Mesendoderm (in vitro differentiated cells): ENCODE results near the gene CD300LG.

Source experiments
- DNase-seq: peaks from one replicate; pipeline ENCODE4 v3.0.0; 2013
- H2AK5ac ChIP-seq: 2 replicates; pipeline ENCODE4 v1.6.1; 2013; ENCODE audit warnings: low read length, inconsistent platforms
- H2BK120ac ChIP-seq: 2 replicates; pipeline ENCODE4 v1.6.1; 2013; ENCODE audit warnings: low read depth, mild to moderate bottlenecking, low read length, moderate library complexity, mixed read lengths
- H2BK15ac ChIP-seq: replicated peaks from 2 replicates; pipeline ENCODE4 v1.6.1; 2013; ENCODE audit warnings: low read depth, mild to moderate bottlenecking, moderate library complexity
- H2BK5ac ChIP-seq: 2 replicates; pipeline ENCODE4 v1.6.1; 2013; ENCODE audit warnings: low read length, inconsistent platforms
- H3K18ac ChIP-seq: 2 replicates; pipeline ENCODE4 v1.6.1; 2013; ENCODE audit warnings: mild to moderate bottlenecking, low read length, mixed read lengths
- H3K23ac ChIP-seq: one replicate; pipeline ENCODE4 v1.6.1; 2013; ENCODE audit warnings: low read length
- H3K27ac ChIP-seq: 2 replicates; pipeline ENCODE4 v1.5.1; 2013; ENCODE audit warnings: low read depth, mild to moderate bottlenecking, inconsistent platforms, low read length, moderate library complexity
- H3K27me3 ChIP-seq: 2 replicates; pipeline ENCODE4 v1.6.1; 2013; ENCODE audit warnings: low read length, control low read depth, mild to moderate bottlenecking, inconsistent platforms; ENCODE audit not compliant: insufficient read depth, poor library complexity
- H3K36me3 ChIP-seq: 2 replicates; pipeline ENCODE4 v1.6.1; 2013; ENCODE audit warnings: low read length, inconsistent platforms; ENCODE audit not compliant: control insufficient read depth, insufficient read depth
- H3K4ac ChIP-seq: one replicate; pipeline ENCODE4 v1.6.1; 2013; ENCODE audit warnings: low read depth, mild to moderate bottlenecking, low read length, moderate library complexity
- H3K4me1 ChIP-seq: 2 replicates; pipeline ENCODE4 v1.6.1; 2013; ENCODE audit warnings: low read depth, low read length, inconsistent platforms; ENCODE audit not compliant: control insufficient read depth
- H3K4me2 ChIP-seq: 2 replicates; pipeline ENCODE4 v1.6.1; 2013; ENCODE audit warnings: low read length
- H3K4me3 ChIP-seq: 2 replicates; pipeline ENCODE4 v1.5.1; 2013; ENCODE audit warnings: mild to moderate bottlenecking, low read length
- H3K56ac ChIP-seq: one replicate; pipeline ENCODE4 v1.6.1; 2013; ENCODE audit warnings: low read length
- H3K79me1 ChIP-seq: 2 replicates; pipeline ENCODE4 v1.6.1; 2013; ENCODE audit warnings: low read length, inconsistent platforms
- H3K79me2 ChIP-seq: 2 replicates; pipeline ENCODE4 v1.6.1; 2013; ENCODE audit warnings: mild to moderate bottlenecking, low read length; ENCODE audit not compliant: control insufficient read depth, insufficient read depth
- H3K9ac ChIP-seq: 2 replicates; pipeline ENCODE4 v1.6.1; 2013; ENCODE audit warnings: low read length, inconsistent platforms
- H4K5ac ChIP-seq: one replicate; pipeline ENCODE4 v1.6.1; 2013; ENCODE audit warnings: low read length
- H4K8ac ChIP-seq: one replicate; pipeline ENCODE4 v1.6.1; 2013; ENCODE audit warnings: low read depth, mild to moderate bottlenecking, control low read depth, low read length, moderate library complexity
- WGBS: extraction: QIAGEN DNeasy Blood & Tissue Kit; methylation state at CpG from one replicate; pipeline ENCODE4 v1.1.7; 2013; ENCODE audit warnings: low lambda C conversion rate, missing lambda C conversion rate; ENCODE audit not compliant: insufficient coverage; ENCODE audit errors: extremely low coverage; 5-methylcytosine and 5-hydroxymethylcytosine counted together

Gene CD300LG

DNA sequence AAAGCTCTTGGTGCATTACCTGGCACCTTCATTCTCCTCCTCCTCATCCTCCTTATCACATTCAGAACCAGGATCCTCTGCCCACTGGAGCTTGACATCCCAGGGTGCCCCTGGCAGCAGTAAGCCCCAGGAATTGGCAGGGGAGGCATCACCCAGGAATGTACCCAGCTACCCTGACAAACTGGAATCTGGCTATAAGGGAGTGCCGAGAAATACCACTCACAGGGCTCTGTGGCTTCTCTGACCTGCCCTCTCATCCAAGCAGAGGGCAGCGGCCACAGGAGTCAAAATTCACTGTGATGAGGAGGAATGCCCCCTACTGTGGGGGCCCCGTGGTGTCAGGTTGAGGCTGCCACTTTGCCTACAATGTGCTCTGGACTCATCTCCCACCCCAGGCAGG lies 33.6 kb upstream of the CD300LG start:
- Histone ChIP-seq H2BK120ac (no peak overlapping the region), H3K4me3 (no peak overlapping the region), H3K4ac (no peak overlapping the region), H3K18ac (no peak overlapping the region), H3K4me2 (no peak overlapping the region), H3K27ac (no peak overlapping the region), H3K79me1 (no peaks in the 10 kb centered on the region), H4K8ac (no peak overlapping the region), H2BK15ac (no peak overlapping the region), H3K36me3 (no peaks in the 10 kb centered on the region), H2BK5ac (no peak overlapping the region), H3K27me3 (no peaks in the 10 kb centered on the region), H2AK5ac (no peak overlapping the region), H3K23ac (no peak overlapping the region), H3K9ac (no peak overlapping the region), H4K5ac (no peak overlapping the region), H3K79me2 (no peaks in the 10 kb centered on the region), H3K4me1 (no peaks in the 10 kb centered on the region), H3K56ac (no peak overlapping the region)
- WGBS = no CpG with 5 or more reads among the region's 3 CpGs
- DNase-seq = no peak

DNA sequence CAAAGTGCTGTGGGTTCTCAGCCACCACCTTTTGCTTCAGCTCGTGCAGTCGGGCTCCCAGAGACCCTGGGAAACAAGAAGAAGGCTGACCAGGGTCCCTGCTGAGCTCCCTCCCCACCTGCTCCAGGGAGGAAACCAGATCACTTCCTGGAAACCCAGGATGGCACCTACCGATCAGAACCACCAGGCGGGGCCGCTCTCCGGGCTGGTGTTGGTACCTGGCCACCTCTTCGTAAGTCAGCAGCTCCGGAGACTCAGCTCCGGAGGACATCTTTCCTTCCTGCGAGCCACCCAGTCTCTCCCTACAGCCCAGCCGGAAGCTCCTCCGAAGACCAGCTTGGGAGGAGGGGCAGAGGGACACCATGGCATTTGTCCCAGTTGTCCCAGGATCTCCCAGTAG lies 33.0 kb upstream of the CD300LG start:
- no peak overlapping the region for H3K18ac ChIP-seq
- no peak overlapping the region for H3K4me3 ChIP-seq
- peak; percentile 44 for DNase-seq
- no peak overlapping the region for H4K5ac ChIP-seq
- H3K4me1 ChIP-seq = no peaks in the 10 kb centered on the region
- H2BK15ac ChIP-seq = no peak overlapping the region
- no peak overlapping the region for H3K4ac ChIP-seq
- no peak overlapping the region for H3K4me2 ChIP-seq
- no peak overlapping the region for H3K27ac ChIP-seq
- WGBS = no CpG with 5 or more reads among the region's 12 CpGs
- no peak overlapping the region for H2BK5ac ChIP-seq
- H2AK5ac ChIP-seq = no peak overlapping the region
- no peaks in the 10 kb centered on the region for H3K79me1 ChIP-seq
- no peak overlapping the region for H3K23ac ChIP-seq
- no peak overlapping the region for H3K56ac ChIP-seq
- no peaks in the 10 kb centered on the region for H3K79me2 ChIP-seq
- H3K36me3 ChIP-seq = no peaks in the 10 kb centered on the region
- H3K27me3 ChIP-seq = no peaks in the 10 kb centered on the region
- no peak overlapping the region for H2BK120ac ChIP-seq
- no peak overlapping the region for H3K9ac ChIP-seq
- H4K8ac ChIP-seq = no peak overlapping the region

DNA sequence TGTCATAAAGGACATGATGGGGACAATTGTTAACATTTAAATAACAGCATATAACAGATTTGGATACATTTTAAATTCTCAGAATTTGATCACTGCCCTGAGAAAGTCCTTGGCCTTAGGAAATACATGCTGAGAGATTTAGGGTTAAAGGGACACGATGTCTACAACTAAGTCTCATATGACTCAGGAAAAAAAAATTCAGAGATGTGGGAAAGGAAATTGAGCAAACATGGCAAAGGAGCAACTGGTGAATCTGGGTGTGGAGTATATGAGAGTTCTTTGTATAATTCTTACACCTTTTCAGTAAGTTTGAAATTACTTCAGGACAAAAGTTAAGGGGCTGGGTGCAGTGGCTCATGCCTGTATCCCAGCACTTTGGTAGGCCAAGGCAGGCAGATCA lies 32.3 kb upstream of the CD300LG start:
- H3K79me1 ChIP-seq = no peaks in the 10 kb centered on the region
- no peak overlapping the region for H4K8ac ChIP-seq
- no peak overlapping the region for H3K18ac ChIP-seq
- H3K27ac ChIP-seq = no peak overlapping the region
- no peak overlapping the region for H3K4me2 ChIP-seq
- no peak overlapping the region for H3K9ac ChIP-seq
- DNase-seq = no peak
- WGBS = no CpG with 5 or more reads among the region's 1 CpG
- H3K4ac ChIP-seq = no peak overlapping the region
- no peak overlapping the region for H2BK120ac ChIP-seq
- no peak overlapping the region for H2BK5ac ChIP-seq
- H2AK5ac ChIP-seq = no peak overlapping the region
- H3K36me3 ChIP-seq = no peaks in the 10 kb centered on the region
- no peaks in the 10 kb centered on the region for H3K27me3 ChIP-seq
- H4K5ac ChIP-seq = no peak overlapping the region
- no peak overlapping the region for H3K4me3 ChIP-seq
- no peak overlapping the region for H2BK15ac ChIP-seq
- H3K23ac ChIP-seq = no peak overlapping the region
- no peaks in the 10 kb centered on the region for H3K79me2 ChIP-seq
- H3K4me1 ChIP-seq = no peaks in the 10 kb centered on the region
- no peak overlapping the region for H3K56ac ChIP-seq

DNA sequence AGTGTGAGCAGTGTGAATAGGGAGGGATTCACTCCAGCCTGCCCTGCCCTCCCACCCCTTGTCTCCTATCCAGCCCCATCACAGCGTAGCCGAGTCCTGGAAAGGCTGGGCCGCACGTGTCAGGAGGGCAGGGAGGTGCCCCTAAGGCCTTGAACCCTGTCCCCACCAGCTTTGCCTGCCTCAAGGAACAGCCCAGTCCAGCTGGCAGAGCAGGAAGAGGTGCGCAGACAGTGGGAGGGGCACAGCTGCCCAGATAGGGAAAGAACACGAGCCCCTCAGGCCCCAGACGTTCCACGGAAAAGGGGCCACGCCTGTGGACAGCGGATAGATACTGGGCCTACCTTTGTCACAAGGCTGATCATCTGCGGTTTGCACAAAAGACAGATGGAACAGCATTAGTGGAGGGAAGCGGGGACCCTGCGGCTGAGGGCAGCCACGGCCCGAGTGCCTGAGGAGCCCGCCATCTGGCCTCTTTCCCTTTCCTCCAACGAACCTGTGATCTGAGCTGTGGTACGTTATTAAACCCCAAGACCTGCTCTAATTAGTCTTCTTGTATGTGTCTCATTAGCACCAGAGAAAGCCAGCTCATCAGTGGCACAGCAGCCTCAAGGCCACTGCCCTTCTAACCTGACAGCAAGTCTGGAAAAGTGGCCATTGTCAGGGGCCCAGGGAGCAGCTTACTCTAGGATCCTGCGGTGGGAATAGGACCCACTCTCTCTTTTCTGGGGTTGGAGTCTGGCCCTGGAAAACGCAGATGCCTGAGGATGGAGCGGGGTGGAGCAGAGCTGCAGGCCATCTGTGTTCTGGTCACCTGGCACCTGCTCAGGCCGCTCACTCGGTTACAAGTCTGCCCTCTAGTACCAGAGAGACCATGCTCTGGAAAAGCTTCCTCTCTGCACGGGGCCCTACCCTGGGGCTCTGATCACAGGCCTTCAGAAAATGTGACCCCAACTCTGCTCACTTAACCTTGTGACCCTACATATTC lies 30.3 kb upstream of the CD300LG start:
- Histone ChIP-seq H2BK120ac (no peak overlapping the region), H3K18ac (no peak overlapping the region), H4K5ac (no peak overlapping the region), H3K79me1 (no peaks in the 10 kb centered on the region), H2AK5ac (no peak overlapping the region), H3K9ac (no peak overlapping the region), H2BK5ac (no peak overlapping the region), H3K27me3 (no peaks in the 10 kb centered on the region), H2BK15ac (no peak overlapping the region), H3K56ac (no peak overlapping the region), H3K4me3 (no peak overlapping the region), H3K4me1 (no peaks in the 10 kb centered on the region), H3K27ac (no peak overlapping the region), H3K4me2 (no peak overlapping the region), H3K23ac (no peak overlapping the region), H3K79me2 (no peaks in the 10 kb centered on the region), H3K36me3 (no peaks in the 10 kb centered on the region), H3K4ac (no peak overlapping the region), H4K8ac (no peak overlapping the region)
- DNase-seq = no peak
- no CpG with 5 or more reads among the region's 24 CpGs for WGBS

DNA sequence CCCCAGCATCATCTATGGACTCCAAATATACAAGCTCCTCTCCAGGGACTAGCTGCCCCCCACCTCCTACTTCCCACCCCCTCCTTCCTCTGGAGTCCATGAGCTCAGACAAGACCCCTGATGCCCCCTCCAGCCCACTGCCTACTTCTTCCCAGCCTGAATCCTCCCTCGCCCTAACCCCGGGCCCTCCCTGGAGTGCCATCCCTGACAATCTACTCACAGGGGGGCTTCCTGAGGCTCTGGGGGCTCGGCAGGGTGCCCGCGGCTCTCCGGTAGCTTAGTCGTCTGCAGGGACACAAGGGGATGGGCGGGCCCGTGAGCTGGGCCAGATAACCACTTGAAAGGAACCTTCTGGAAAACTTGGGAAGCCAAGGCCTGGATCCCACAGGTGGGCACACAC lies 29.1 kb upstream of the CD300LG start:
- no peak overlapping the region for H4K5ac ChIP-seq
- no peak overlapping the region for H2BK5ac ChIP-seq
- H3K4me1 ChIP-seq = no peaks in the 10 kb centered on the region
- DNase-seq = no peak
- no CpG with 5 or more reads among the region's 9 CpGs for WGBS
- H2BK15ac ChIP-seq = no peak overlapping the region
- no peak overlapping the region for H2BK120ac ChIP-seq
- no peak overlapping the region for H3K27ac ChIP-seq
- no peak overlapping the region for H3K4me2 ChIP-seq
- no peak overlapping the region for H3K4me3 ChIP-seq
- no peak overlapping the region for H3K9ac ChIP-seq
- H3K27me3 ChIP-seq = no peaks in the 10 kb centered on the region
- no peak overlapping the region for H3K56ac ChIP-seq
- no peak overlapping the region for H3K23ac ChIP-seq
- no peak overlapping the region for H4K8ac ChIP-seq
- H3K79me2 ChIP-seq = no peaks in the 10 kb centered on the region
- H3K4ac ChIP-seq = no peak overlapping the region
- H3K36me3 ChIP-seq = no peaks in the 10 kb centered on the region
- no peak overlapping the region for H3K18ac ChIP-seq
- no peaks in the 10 kb centered on the region for H3K79me1 ChIP-seq
- H2AK5ac ChIP-seq = no peak overlapping the region

DNA sequence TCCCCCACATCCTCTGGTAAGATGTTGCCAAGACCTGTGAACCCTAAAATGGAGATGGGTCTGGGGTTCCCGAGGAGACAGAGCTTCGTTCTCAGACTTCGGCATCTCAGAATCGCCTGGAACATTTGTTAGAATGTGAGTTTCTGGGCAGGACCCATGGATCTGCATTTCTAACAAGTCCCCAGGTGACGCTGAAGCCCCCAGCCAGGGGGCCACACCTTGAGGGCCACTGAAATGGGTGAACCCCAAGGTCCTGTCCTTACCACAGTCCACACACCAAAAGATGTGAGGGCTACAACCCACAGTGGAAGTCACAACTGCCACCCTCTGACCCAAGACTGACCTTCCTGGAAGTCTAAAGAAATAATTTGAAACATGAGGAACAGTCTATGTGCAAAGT lies 28.0 kb upstream of the CD300LG start:
- Histone ChIP-seq H3K18ac (no peak overlapping the region), H3K27ac (no peak overlapping the region), H3K27me3 (no peaks in the 10 kb centered on the region), H2BK5ac (no peak overlapping the region), H3K56ac (no peak overlapping the region), H4K8ac (no peak overlapping the region), H2AK5ac (no peak overlapping the region), H2BK120ac (no peak overlapping the region), H3K4me3 (no peak overlapping the region), H3K23ac (no peak overlapping the region), H3K4ac (no peak overlapping the region), H3K4me1 (no peaks in the 10 kb centered on the region), H3K36me3 (no peaks in the 10 kb centered on the region), H2BK15ac (no peak overlapping the region), H3K79me2 (no peaks in the 10 kb centered on the region), H3K9ac (no peak overlapping the region), H3K4me2 (no peak overlapping the region), H4K5ac (no peak overlapping the region), H3K79me1 (no peaks in the 10 kb centered on the region)
- DNase-seq = no peak
- no CpG with 5 or more reads among the region's 5 CpGs for WGBS
